ENCODE results near the gene NTSR1. TPM values are rescaled to one million over a fixed set of nuclear protein-coding genes. Genes with fewer than 3 reads are reported as not detected.

The NTSR1 gene
- total and polyA plus RNA-seq, 2 experiments from 2014 or later = 0.15 to 1.4 TPM

DNA sequence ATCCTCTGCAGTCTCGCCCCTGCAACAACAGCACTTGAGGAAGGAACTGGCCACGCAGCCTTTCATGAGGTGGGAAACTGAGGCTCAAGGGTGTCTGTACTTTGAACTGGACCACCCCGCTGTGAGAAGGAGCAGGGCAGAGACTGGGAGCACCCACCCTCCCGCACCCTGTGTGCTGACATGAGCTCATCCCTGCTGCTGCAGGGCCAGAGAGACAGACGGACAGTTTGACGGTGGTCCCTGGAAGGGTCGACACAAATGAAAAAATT, 70.7 kb downstream of the NTSR1 start (continued):
- TF ChIP-seq, protein P1, sequence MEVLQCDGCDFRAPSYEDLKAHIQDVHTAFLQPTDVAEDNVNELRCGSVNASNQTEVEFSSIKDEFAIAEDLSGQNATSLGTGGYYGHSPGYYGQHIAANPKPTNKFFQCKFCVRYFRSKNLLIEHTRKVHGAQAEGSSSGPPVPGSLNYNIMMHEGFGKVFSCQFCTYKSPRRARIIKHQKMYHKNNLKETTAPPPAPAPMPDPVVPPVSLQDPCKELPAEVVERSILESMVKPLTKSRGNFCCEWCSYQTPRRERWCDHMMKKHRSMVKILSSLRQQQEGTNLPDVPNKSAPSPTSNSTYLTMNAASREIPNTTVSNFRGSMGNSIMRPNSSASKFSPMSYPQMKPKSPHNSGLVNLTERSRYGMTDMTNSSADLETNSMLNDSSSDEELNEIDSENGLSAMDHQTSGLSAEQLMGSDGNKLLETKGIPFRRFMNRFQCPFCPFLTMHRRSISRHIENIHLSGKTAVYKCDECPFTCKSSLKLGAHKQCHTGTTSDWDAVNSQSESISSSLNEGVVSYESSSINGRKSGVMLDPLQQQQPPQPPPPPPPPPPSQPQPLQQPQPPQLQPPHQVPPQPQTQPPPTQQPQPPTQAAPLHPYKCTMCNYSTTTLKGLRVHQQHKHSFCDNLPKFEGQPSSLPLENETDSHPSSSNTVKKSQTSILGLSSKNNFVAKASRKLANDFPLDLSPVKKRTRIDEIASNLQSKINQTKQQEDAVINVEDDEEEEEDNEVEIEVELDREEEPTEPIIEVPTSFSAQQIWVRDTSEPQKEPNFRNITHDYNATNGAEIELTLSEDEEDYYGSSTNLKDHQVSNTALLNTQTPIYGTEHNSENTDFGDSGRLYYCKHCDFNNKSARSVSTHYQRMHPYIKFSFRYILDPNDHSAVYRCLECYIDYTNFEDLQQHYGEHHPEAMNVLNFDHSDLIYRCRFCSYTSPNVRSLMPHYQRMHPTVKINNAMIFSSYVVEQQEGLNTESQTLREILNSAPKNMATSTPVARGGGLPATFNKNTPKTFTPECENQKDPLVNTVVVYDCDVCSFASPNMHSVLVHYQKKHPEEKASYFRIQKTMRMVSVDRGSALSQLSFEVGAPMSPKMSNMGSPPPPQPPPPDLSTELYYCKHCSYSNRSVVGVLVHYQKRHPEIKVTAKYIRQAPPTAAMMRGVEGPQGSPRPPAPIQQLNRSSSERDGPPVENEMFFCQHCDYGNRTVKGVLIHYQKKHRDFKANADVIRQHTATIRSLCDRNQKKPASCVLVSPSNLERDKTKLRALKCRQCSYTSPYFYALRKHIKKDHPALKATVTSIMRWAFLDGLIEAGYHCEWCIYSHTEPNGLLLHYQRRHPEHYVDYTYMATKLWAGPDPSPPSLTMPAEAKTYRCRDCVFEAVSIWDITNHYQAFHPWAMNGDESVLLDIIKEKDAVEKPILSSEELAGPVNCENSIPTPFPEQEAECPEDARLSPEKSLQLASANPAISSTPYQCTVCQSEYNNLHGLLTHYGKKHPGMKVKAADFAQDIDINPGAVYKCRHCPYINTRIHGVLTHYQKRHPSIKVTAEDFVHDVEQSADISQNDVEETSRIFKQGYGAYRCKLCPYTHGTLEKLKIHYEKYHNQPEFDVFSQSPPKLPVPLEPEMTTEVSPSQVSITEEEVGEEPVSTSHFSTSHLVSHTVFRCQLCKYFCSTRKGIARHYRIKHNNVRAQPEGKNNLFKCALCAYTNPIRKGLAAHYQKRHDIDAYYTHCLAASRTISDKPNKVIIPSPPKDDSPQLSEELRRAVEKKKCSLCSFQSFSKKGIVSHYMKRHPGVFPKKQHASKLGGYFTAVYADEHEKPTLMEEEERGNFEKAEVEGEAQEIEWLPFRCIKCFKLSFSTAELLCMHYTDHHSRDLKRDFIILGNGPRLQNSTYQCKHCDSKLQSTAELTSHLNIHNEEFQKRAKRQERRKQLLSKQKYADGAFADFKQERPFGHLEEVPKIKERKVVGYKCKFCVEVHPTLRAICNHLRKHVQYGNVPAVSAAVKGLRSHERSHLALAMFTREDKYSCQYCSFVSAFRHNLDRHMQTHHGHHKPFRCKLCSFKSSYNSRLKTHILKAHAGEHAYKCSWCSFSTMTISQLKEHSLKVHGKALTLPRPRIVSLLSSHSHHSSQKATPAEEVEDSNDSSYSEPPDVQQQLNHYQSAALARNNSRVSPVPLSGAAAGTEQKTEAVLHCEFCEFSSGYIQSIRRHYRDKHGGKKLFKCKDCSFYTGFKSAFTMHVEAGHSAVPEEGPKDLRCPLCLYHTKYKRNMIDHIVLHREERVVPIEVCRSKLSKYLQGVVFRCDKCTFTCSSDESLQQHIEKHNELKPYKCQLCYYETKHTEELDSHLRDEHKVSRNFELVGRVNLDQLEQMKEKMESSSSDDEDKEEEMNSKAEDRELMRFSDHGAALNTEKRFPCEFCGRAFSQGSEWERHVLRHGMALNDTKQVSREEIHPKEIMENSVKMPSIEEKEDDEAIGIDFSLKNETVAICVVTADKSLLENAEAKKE (CRISPR knock-in tag; IDR thresholded peaks at IDR 0.05) = no peak
- TF ChIP-seq, protein P2, sequence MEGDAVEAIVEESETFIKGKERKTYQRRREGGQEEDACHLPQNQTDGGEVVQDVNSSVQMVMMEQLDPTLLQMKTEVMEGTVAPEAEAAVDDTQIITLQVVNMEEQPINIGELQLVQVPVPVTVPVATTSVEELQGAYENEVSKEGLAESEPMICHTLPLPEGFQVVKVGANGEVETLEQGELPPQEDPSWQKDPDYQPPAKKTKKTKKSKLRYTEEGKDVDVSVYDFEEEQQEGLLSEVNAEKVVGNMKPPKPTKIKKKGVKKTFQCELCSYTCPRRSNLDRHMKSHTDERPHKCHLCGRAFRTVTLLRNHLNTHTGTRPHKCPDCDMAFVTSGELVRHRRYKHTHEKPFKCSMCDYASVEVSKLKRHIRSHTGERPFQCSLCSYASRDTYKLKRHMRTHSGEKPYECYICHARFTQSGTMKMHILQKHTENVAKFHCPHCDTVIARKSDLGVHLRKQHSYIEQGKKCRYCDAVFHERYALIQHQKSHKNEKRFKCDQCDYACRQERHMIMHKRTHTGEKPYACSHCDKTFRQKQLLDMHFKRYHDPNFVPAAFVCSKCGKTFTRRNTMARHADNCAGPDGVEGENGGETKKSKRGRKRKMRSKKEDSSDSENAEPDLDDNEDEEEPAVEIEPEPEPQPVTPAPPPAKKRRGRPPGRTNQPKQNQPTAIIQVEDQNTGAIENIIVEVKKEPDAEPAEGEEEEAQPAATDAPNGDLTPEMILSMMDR (conservative IDR thresholded peaks at IDR 0.05; ENCODE audit: low read depth in 2 of 2) = no peak
- TF ChIP-seq EZH2 (IDR thresholded peaks at IDR 0.05; ENCODE audit: low read depth, unreplicated experiment) = no peak
- TF ChIP-seq, protein P3, sequence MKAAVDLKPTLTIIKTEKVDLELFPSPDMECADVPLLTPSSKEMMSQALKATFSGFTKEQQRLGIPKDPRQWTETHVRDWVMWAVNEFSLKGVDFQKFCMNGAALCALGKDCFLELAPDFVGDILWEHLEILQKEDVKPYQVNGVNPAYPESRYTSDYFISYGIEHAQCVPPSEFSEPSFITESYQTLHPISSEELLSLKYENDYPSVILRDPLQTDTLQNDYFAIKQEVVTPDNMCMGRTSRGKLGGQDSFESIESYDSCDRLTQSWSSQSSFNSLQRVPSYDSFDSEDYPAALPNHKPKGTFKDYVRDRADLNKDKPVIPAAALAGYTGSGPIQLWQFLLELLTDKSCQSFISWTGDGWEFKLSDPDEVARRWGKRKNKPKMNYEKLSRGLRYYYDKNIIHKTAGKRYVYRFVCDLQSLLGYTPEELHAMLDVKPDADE (IDR thresholded peaks at IDR 0.05) = no peak
- no peak for TF ChIP-seq EZH2phosphoT487 (IDR thresholded peaks at IDR 0.05; ENCODE audit: unreplicated experiment)
- no peak for TF ChIP-seq STAT1 (IDR thresholded peaks at IDR 0.05; ENCODE audit: unreplicated experiment)

DNA sequence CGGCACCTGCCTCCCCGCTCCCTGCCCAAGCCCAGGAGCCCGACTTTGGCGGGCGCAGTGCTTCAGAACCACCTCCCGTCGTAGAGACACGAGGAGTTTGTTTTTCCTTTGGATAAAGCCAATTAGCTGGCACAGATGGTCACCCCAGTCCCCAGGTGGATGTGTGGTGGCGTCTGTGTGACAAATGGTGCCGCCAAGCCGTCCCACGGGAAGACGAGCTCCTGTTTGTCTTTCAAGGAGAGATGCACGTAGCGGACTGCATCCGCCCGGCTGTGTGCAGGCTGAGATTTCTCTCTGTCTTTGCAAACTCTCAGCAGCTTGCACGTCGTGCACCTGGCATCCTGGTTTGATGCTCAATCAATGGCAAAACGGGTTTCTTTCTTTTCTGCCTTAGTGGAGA, 71.6 kb downstream of the NTSR1 start:
- no peak overlapping the region for H3K27ac Mint-ChIP-seq
- no peaks in the 10 kb centered on the region; the same call in 1 of the 2 replicates for H3K4me1 ChIP-seq (ENCODE audit: insufficient read depth)
- no peaks in the 10 kb centered on the region for H4K20me1 ChIP-seq (replicated peaks; ENCODE audit: insufficient read depth)
- no peaks in the 10 kb centered on the region for H3K27me3 ChIP-seq (ENCODE audit: insufficient read depth)
- H3K4me1 Mint-ChIP-seq = peaks cover 12% of the 10 kb centered on the region
- H3K4me3 ChIP-seq = no peak overlapping the region
- H3K36me3 Mint-ChIP-seq (ENCODE audit: low read depth) = no peaks in the 10 kb centered on the region
- H3K79me2 ChIP-seq (replicated peaks; ENCODE audit: insufficient read depth) = no peaks in the 10 kb centered on the region
- H3K36me3 ChIP-seq (ENCODE audit: insufficient read depth) = no peaks in the 10 kb centered on the region
- H3K9me3 Mint-ChIP-seq = no peaks in the 10 kb centered on the region
- 0 out of 2 replicates have a peak, but pooled peaks cover 2% of the 10 kb centered on the region for H3F3A ChIP-seq (replicated peaks; ENCODE audit: low read depth)
- H3K9me2 ChIP-seq (ENCODE audit: insufficient read depth) = no peaks in the 10 kb centered on the region
- ATAC-seq = no peak
- no peak overlapping the region for H3K4me3 Mint-ChIP-seq
- no peak overlapping the region for H2AFZ ChIP-seq
- no peak overlapping the region for H3K4me2 ChIP-seq
- no peak overlapping the region for H3K27ac ChIP-seq (ENCODE audit: low read depth)
- no peak for DNase-seq (ENCODE audit: low spot score)
- H3K27me3 Mint-ChIP-seq (ENCODE audit: insufficient read depth, low read depth, poor library complexity) = peaks cover 7% of the 10 kb centered on the region
- TF ChIP-seq ZNF331 (CRISPR knock-in tag; IDR thresholded peaks at IDR 0.05; ENCODE audit: low read depth) = no peak
- TF ChIP-seq EZH2phosphoT487 (IDR thresholded peaks at IDR 0.05; ENCODE audit: unreplicated experiment) = no peak
- no peak for TF ChIP-seq STAT1 (IDR thresholded peaks at IDR 0.05; ENCODE audit: unreplicated experiment)
- no peak for TF ChIP-seq JUNB (IDR thresholded peaks at IDR 0.05; ENCODE audit: unreplicated experiment)
- TF ChIP-seq, protein P4, sequence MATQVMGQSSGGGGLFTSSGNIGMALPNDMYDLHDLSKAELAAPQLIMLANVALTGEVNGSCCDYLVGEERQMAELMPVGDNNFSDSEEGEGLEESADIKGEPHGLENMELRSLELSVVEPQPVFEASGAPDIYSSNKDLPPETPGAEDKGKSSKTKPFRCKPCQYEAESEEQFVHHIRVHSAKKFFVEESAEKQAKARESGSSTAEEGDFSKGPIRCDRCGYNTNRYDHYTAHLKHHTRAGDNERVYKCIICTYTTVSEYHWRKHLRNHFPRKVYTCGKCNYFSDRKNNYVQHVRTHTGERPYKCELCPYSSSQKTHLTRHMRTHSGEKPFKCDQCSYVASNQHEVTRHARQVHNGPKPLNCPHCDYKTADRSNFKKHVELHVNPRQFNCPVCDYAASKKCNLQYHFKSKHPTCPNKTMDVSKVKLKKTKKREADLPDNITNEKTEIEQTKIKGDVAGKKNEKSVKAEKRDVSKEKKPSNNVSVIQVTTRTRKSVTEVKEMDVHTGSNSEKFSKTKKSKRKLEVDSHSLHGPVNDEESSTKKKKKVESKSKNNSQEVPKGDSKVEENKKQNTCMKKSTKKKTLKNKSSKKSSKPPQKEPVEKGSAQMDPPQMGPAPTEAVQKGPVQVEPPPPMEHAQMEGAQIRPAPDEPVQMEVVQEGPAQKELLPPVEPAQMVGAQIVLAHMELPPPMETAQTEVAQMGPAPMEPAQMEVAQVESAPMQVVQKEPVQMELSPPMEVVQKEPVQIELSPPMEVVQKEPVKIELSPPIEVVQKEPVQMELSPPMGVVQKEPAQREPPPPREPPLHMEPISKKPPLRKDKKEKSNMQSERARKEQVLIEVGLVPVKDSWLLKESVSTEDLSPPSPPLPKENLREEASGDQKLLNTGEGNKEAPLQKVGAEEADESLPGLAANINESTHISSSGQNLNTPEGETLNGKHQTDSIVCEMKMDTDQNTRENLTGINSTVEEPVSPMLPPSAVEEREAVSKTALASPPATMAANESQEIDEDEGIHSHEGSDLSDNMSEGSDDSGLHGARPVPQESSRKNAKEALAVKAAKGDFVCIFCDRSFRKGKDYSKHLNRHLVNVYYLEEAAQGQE (IDR thresholded peaks at IDR 0.05; ENCODE audit: unreplicated experiment) = no peak
- TF ChIP-seq, protein P3 (IDR thresholded peaks at IDR 0.05) = no peak

All from GM23338 (cell line).